Activated CD4-positive, alpha-beta memory T cell treated with anti-CD3 and anti-CD28 coated beads, Interleukin-2, amount 10 ng/mL, durations not matched to agents 7 days and 5 days (primary cell): ENCODE measurements around the gene HMOX2. TPM values are rescaled to one million over a fixed set of nuclear protein-coding genes. Genes with fewer than 3 reads are reported as not detected.

Experiments used
- CTCF ChIA-PET: fragments of 350-600 bp; sonication (Branson Sonifier 250); formaldehyde crosslinking; loops from one replicate; lab custom pipeline; 2021; ENCODE audit warnings: antibody characterized with exemption, inconsistent platforms; lab: Charles Lee
- POLR2A ChIA-PET: fragments of 350-600 bp; sonication (Branson Sonifier 250); formaldehyde crosslinking; loops from one replicate; lab custom pipeline; 2021; ENCODE audit warnings: antibody characterized with exemption; lab: Charles Lee
- DNase-seq: peaks from one replicate; pipeline ENCODE4 v3.0.0-alpha.2; 2020
- H3K27ac Mint-ChIP-seq: one replicate; pipeline ENCODE4 v1.8.0; 2021; ENCODE audit warnings: mild to moderate bottlenecking, mixed read lengths
- H3K27me3 Mint-ChIP-seq: one replicate; pipeline ENCODE4 v1.8.0; 2021; ENCODE audit warnings: mixed read lengths
- H3K36me3 Mint-ChIP-seq: one replicate; pipeline ENCODE4 v1.8.0; 2021; ENCODE audit warnings: low read depth, mixed read lengths
- H3K4me1 Mint-ChIP-seq: one replicate; pipeline ENCODE4 v1.8.0; 2021; ENCODE audit warnings: mixed read lengths
- H3K4me3 Mint-ChIP-seq: one replicate; pipeline ENCODE4 v1.8.0; 2021; ENCODE audit warnings: mild to moderate bottlenecking, mixed read lengths
- H3K9me3 Mint-ChIP-seq: one replicate; pipeline ENCODE4 v1.8.0; 2021; ENCODE audit warnings: mixed read lengths
- total RNA-seq, 2 experiments: library from RNA; stranded (reverse); gene quantifications; one replicate each; pipeline ENCODE4 v1.2.3, GENCODE V29; 2021

Gene HMOX2
- total RNA-seq, 2 experiments from 2014 or later = 77.4 to 83.4 TPM

DNA sequence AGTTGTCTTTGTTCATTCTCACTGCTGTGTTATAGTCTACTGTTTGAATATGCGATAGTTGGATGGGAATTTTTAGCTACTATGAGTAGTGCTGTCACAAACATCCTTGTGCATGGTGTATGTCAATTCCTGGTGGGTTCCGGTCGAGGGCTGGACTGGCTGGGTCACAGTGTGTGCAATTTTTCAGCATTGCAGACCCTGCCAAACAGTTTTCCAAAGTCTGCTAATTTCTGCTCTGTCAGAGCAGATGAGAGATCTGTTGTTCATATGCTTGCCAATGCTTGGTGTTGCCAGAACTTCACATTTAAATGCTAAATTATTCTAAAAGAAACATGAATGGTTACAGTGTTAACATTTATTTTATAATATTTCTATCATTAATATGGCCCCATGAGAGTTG lies 76.3 kb downstream of the HMOX2 start:
- POLR2A ChIA-PET = no interaction called here
- Mint-ChIP-seq H3K4me1 (peaks cover 4% of the 10 kb centered on the region), H3K36me3 (no peaks in the 10 kb centered on the region), H3K9me3 (no peaks in the 10 kb centered on the region), H3K4me3 (no peak overlapping the region), H3K27ac (no peak overlapping the region), H3K27me3 (peaks cover 8% of the 10 kb centered on the region)
- no peak for DNase-seq
- CTCF ChIA-PET = interaction anchor here (0.7 to 1.5 kb wide), 4 partner anchors 9 to 369 kb away, joined by 3 to 6 read pairs (median 3); partner anchors contain the start of gene CDIP1

DNA sequence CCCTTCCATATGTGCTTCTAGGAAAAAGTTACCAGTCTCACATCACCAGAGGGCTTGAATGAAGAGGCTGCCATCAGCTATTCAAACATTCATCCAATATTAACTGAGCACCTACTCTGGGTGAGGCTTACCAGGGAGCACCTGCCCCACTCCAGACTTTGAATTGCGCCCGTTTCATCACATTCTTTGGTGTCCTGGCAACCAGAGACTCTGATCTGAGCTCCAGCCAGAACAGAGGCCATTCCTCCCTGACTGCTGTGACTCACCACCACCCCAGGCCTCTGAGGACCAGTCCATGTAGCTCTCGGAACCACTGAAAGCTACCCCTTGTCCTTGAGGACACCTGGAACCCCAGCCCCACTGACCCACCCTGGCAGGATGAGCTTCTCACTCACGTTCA lies 79.9 kb downstream of the HMOX2 start, which contains the start of gene C16orf96:
TSS of gene C16orf96 (plus strand) at position 229 of the 400 bp plus-strand sequence. CDS start at position 379, 150 bp downstream.
- POLR2A ChIA-PET = interaction anchor here (2.9 kb wide), 1 partner anchor 50 kb away, joined by 8 read pairs; no protein-coding TSS in a partner anchor
- no peak within 1 kb of the TSS for H3K27ac Mint-ChIP-seq
- CTCF ChIA-PET = interaction anchor here (0.7 to 0.9 kb wide), 2 partner anchors 51 to 302 kb away, joined by 3 to 5 read pairs; no protein-coding TSS in a partner anchor

DNA sequence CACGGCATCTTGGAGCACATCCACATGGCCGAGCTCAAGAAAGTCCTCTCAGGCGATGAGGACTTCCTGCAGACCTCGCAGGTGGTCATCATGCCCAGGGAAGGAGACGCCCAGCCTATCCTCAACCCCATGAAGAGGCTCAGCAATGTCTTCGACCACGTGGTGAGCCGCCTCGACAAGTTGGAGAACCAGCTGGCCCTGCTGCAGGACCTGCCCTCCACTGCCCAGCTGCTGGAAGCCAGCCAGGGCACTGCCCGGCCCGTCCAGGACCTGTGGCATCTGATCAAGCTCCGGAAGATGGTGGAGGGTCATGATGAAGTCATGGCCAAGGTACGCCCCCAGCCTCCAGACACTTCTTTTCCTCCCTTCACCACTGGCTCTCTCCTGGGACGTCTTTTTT lies 80.4 kb downstream of the HMOX2 start:
- Mint-ChIP-seq H3K36me3 (no peaks in the 10 kb centered on the region), H3K27me3 (peaks cover 6% of the 10 kb centered on the region), H3K4me1 (no peaks in the 10 kb centered on the region), H3K4me3 (no peak overlapping the region), H3K27ac (no peak overlapping the region), H3K9me3 (no peaks in the 10 kb centered on the region)
- ChIA-PET CTCF (no interaction called here), POLR2A (interaction anchor here (2.9 kb wide), 1 partner anchor 51 kb away, joined by 8 read pairs; no protein-coding TSS in a partner anchor)
- no peak for DNase-seq

More for the DNA sequence above, 79.9 kb downstream of the HMOX2 start, which contains the start of gene C16orf96:
- H3K36me3 Mint-ChIP-seq = no peaks in the 10 kb centered on the region
- peaks cover 6% of the 10 kb centered on the region for H3K27me3 Mint-ChIP-seq
- no peaks in the 10 kb centered on the region for H3K4me1 Mint-ChIP-seq
- no peak for DNase-seq
- no peaks in the 10 kb centered on the region for H3K9me3 Mint-ChIP-seq
- no peak within 1 kb of the TSS for H3K4me3 Mint-ChIP-seq

DNA sequence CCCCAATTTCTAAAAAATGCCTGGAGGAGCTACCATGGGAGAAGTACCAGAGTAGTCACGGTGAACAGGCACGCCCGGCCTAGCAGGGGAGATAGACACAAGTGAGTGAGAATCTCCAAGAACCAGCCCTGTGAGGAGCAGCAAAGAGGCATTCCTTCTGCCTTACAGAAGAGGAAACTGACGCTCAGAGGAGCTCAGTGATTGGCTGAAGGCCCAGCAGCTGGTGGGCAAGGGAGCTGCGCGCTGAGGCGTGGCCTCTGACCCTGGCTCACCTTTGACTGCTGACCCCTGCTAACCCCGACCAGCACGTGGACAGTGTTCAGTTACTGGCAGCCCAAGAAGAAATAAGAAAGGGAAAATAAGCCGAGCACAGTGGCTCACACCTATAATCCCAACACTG lies 81.8 kb downstream of the HMOX2 start:
- no peak for DNase-seq
- ChIA-PET CTCF (no interaction called here), POLR2A (no interaction called here)
- H3K4me1 Mint-ChIP-seq = no peaks in the 10 kb centered on the region
- no peak overlapping the region for H3K27ac Mint-ChIP-seq
- H3K36me3 Mint-ChIP-seq = no peaks in the 10 kb centered on the region
- no peaks in the 10 kb centered on the region for H3K9me3 Mint-ChIP-seq
- no peak overlapping the region for H3K4me3 Mint-ChIP-seq
- H3K27me3 Mint-ChIP-seq = peaks cover 3% of the 10 kb centered on the region

Other genes with a start within 250 kb of the HMOX2 start
- not detected for gene SRL, start 234.3 kb upstream of the HMOX2 start, total RNA-seq
- 10 to 100 TPM; 12.4 to 13.5 TPM for gene TFAP4, start 203.4 kb upstream of the HMOX2 start, total RNA-seq
- under 1 TPM; 0.40 to 0.45 TPM for gene GLIS2, start 160.3 kb upstream of the HMOX2 start, total RNA-seq
- gene PAM16, start 125.1 kb upstream of the HMOX2 start, total RNA-seq = 10 to 100 TPM; 29.7 to 33.9 TPM
- under 1 TPM in 1 of 2 experiments, not detected in 1; 0.08 TPM for gene VASN, start 104.5 kb upstream of the HMOX2 start, total RNA-seq
- gene CORO7, start 59.8 kb upstream of the HMOX2 start, total RNA-seq = 100 to 1,000 TPM; 244 to 245 TPM
- 10 to 100 TPM; 39.5 to 41.1 TPM for gene DNAJA3, start 50.5 kb upstream of the HMOX2 start, total RNA-seq
- gene NMRAL1, start 1.8 kb upstream of the HMOX2 start, total RNA-seq = 10 to 100 TPM; 49.5 to 56.2 TPM
- 10 to 100 TPM; 28.7 to 30.7 TPM for gene CDIP1, start 62.4 kb downstream of the HMOX2 start, total RNA-seq
- gene C16orf96, start 79.9 kb downstream of the HMOX2 start, total RNA-seq = under 1 TPM in 1 of 2 experiments, not detected in 1; 0.05 TPM
- 10 to 100 TPM; 15.9 to 19.3 TPM for gene UBALD1, start 138.5 kb downstream of the HMOX2 start, total RNA-seq
- gene MGRN1, start 148.4 kb downstream of the HMOX2 start, total RNA-seq = 10 to 100 TPM; 71.8 to 73.3 TPM
- 10 to 100 TPM; 24.2 to 25.5 TPM for gene NUDT16L1, start 217.2 kb downstream of the HMOX2 start, total RNA-seq